Neural crest cell (in vitro differentiated cells): ENCODE data around the gene LCP1. TPM values are rescaled to one million over a fixed set of nuclear protein-coding genes. Genes with fewer than 3 reads are reported as not detected.
"Not testable (repeated sequence)": the region's sequence is repeated elsewhere in the genome, so short reads cannot be mapped to it uniquely, and the experiment has no call there.

ENCODE experiments used
- DNase-seq: peaks from one replicate; pipeline ENCODE4 v3.0.0; 2021; ENCODE audit warnings: low read depth, mixed read lengths, low spot score
- H3K27ac Mint-ChIP-seq: one replicate; pipeline ENCODE4 v1.8.0; 2021; ENCODE audit warnings: mild to moderate bottlenecking, mixed read lengths; ENCODE audit not compliant: unreplicated experiment
- H3K27me3 Mint-ChIP-seq: 2 replicates; pipeline ENCODE4 v1.8.0; 2021; ENCODE audit warnings: low read depth, mild to moderate bottlenecking, mixed read lengths
- H3K36me3 Mint-ChIP-seq: 2 replicates; pipeline ENCODE4 v1.8.0; 2021; ENCODE audit warnings: low read depth, mild to moderate bottlenecking, mixed read lengths
- H3K4me1 Mint-ChIP-seq: 2 replicates; pipeline ENCODE4 v1.8.0; 2021; ENCODE audit warnings: mixed read lengths
- H3K4me3 Mint-ChIP-seq: one replicate; pipeline ENCODE4 v1.8.0; 2021; ENCODE audit warnings: mild to moderate bottlenecking, mixed read lengths
- H3K9me3 Mint-ChIP-seq: 2 replicates; pipeline ENCODE4 v1.8.0; 2021; ENCODE audit warnings: mixed read lengths
- total RNA-seq: library from RNA; stranded (reverse); gene quantifications from 2 replicates; pipeline ENCODE4 v1.2.1, GENCODE V29; 2021
- TF ChIP-seq, protein P1 (sequence below): fragments of 200-600 bp; sonication (generic); conservative IDR thresholded peaks from 2 replicates; pipeline ENCODE4 v1.5.0; 2021; ENCODE audit warnings: antibody characterized with exemption, mild to moderate bottlenecking

The LCP1 gene
- total RNA-seq, 1 donor from 2014 or later, result 7.6 TPM

DNA sequence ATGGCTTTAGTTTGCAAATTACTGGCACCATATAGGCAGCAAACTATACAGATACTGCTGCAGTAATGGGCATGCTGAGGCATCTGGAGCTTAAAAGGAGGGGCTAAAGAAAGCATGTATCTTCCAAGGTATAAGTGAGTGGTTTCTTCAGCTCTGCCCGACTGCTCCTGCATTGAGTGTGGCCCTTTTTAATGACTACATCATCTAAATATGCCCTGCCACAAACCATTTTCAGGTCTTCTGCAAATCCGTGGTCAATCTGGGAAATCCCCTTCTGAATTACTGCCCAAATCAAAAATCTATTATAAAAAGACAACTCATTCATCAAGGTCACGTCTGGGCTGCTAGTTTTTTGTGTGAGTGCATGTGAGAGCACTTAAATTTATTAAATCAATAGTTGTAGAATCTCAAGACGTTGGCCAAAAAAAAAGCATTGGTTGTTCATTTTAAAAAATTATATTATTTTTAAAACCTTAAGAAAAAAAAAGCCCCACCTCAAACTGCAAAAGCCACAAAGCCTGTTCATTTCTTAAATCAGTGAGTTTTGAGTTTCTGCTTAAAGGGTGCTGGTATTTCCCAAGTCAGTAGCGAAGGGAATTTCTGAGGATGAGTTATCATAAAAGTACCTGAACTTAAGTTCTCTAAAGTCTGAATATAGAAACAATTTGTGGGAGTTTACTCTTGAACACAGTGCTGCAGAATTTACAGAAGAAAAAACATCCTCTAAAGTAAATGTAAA, 16.3 kb downstream of the LCP1 start:
- H3K27me3 Mint-ChIP-seq, result no peaks in the 10 kb centered on the region

DNA sequence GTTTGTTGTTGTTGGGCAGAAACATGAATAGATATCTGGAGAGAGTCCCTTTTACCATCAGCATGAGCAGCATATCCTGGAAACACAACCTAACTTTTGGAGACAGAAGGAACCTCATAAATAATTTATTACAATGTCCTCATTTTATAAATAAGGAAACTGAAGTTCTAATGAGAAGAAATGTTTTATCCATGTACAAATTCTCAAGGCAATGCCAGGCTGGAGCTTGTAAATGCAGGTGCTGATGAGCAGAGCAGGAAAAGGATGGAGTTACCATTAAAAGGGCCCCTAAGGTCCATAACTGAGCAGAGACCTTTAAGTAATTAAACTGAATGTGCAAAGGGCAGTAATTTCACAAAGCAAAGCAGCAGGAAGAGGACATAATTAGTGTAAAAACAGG, 17.3 kb downstream of the LCP1 start:
- H3K4me3 Mint-ChIP-seq, result no peak overlapping the region
- peaks cover 54% of the 10 kb centered on the region for H3K4me1 Mint-ChIP-seq
- no peaks in the 10 kb centered on the region for H3K27me3 Mint-ChIP-seq
- DNase-seq, result no peak
- H3K36me3 Mint-ChIP-seq, result peaks cover 6% of the 10 kb centered on the region
- TF ChIP-seq, protein P1, sequence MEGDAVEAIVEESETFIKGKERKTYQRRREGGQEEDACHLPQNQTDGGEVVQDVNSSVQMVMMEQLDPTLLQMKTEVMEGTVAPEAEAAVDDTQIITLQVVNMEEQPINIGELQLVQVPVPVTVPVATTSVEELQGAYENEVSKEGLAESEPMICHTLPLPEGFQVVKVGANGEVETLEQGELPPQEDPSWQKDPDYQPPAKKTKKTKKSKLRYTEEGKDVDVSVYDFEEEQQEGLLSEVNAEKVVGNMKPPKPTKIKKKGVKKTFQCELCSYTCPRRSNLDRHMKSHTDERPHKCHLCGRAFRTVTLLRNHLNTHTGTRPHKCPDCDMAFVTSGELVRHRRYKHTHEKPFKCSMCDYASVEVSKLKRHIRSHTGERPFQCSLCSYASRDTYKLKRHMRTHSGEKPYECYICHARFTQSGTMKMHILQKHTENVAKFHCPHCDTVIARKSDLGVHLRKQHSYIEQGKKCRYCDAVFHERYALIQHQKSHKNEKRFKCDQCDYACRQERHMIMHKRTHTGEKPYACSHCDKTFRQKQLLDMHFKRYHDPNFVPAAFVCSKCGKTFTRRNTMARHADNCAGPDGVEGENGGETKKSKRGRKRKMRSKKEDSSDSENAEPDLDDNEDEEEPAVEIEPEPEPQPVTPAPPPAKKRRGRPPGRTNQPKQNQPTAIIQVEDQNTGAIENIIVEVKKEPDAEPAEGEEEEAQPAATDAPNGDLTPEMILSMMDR, result no peak
- peaks cover 2% of the 10 kb centered on the region for H3K9me3 Mint-ChIP-seq
- no peak overlapping the region for H3K27ac Mint-ChIP-seq

More for the DNA sequence above, 16.3 kb downstream of the LCP1 start:
- peaks cover 3% of the 10 kb centered on the region for H3K36me3 Mint-ChIP-seq
- TF ChIP-seq, protein P1, result no peak
- peaks cover 56% of the 10 kb centered on the region for H3K4me1 Mint-ChIP-seq
- DNase-seq, result no peak
- H3K27ac Mint-ChIP-seq, result no peak overlapping the region
- no peaks in the 10 kb centered on the region for H3K9me3 Mint-ChIP-seq
- no peak overlapping the region for H3K4me3 Mint-ChIP-seq

DNA sequence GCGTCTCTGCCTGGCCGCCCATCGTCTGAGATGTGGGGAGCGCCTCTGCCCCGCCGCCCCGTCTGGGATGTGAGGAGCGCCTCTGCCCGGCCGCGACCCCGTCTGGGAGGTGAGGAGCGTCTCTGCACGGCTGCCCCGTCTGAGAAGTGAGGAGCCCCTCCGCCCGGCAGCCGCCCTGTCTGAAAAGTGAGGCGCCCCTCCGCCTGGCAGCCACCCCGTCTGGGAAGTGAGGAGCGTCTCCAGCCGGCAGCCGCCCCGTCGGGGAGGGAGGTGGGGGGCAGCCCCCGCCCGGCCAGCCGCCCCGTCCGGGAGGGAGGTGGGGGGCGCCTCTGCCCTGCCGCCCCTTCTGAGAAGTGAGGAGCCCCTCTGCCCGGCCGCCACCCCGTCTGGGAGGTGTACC, 19.2 kb downstream of the LCP1 start:
- not testable (repeated sequence) for DNase-seq, H3K27ac Mint-ChIP-seq, H3K4me3 Mint-ChIP-seq, H3K27me3 Mint-ChIP-seq, H3K9me3 Mint-ChIP-seq
- peaks cover 12% of the 10 kb centered on the region for H3K36me3 Mint-ChIP-seq
- peaks cover 35% of the 10 kb centered on the region for H3K4me1 Mint-ChIP-seq

DNA sequence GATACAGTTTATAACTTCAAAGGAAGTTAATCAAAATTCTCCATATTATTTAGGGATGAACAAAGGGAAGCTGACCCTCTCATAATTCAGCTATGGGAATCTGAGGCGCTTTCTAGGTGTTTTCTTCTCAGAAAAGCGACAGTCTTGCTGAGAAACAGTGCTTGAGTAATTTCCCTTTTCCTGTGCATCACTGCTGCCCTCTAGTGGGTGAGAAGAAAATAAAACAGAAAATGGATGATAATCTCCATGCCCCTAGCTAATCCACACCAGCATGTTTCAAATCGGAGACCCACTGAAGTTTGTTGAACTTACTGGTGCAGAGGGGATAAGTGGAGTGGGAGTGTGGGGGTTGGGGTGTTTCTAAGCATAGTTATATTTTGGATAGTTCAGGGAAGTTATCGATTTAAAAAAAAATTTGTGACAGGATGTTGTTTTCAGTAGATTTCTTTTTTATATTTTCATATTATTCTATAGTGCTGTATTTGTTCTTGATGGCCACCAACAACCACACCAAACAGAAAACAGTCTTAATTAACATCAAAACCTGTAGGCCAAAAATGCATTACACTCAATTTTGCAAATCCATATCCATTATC, 21.4 kb downstream of the LCP1 start:
- Mint-ChIP-seq H3K4me1 (peaks cover 18% of the 10 kb centered on the region), H3K27me3 (no peaks in the 10 kb centered on the region), H3K27ac (no peak overlapping the region), H3K36me3 (peaks cover 12% of the 10 kb centered on the region), H3K9me3 (peaks cover 2% of the 10 kb centered on the region), H3K4me3 (no peak overlapping the region)
- DNase-seq, result peak; percentile 39
- TF ChIP-seq, protein P1, result peak; percentile 86

DNA sequence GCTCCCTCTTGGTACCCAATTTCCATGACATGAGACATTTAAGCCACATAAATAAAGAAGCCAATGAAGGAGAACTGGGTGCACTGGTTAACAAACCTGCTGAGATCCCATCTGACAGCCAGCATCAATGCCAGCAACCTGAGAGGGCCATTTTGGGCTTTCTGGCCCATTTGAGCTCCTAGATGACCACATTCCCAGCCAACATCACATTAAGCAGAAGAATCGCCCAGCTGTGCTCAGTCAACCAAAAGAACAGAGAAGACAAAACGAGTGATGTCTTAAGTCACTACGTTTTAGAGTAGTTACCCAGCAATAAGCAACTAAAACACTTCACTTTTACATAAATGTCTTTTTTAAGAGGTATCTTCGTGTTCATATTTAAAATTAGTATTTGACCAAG, 21.9 kb downstream of the LCP1 start:
- peaks cover 12% of the 10 kb centered on the region for H3K36me3 Mint-ChIP-seq

More for the DNA sequence above, 21.9 kb downstream of the LCP1 start:
- TF ChIP-seq, protein P1, result no peak
- H3K4me3 Mint-ChIP-seq, result no peak overlapping the region
- peaks cover 18% of the 10 kb centered on the region for H3K4me1 Mint-ChIP-seq
- no peaks in the 10 kb centered on the region for H3K27me3 Mint-ChIP-seq
- peaks cover 2% of the 10 kb centered on the region for H3K9me3 Mint-ChIP-seq
- H3K27ac Mint-ChIP-seq, result no peak overlapping the region
- DNase-seq, result no peak
